Measurements from ENCODE around the gene BET1. TPM values are rescaled to one million over a fixed set of nuclear protein-coding genes. Genes with fewer than 3 reads are reported as not detected.

The BET1 gene
- total RNA-seq, 1 experiment from 2014 or later: 19.9 TPM

DNA sequence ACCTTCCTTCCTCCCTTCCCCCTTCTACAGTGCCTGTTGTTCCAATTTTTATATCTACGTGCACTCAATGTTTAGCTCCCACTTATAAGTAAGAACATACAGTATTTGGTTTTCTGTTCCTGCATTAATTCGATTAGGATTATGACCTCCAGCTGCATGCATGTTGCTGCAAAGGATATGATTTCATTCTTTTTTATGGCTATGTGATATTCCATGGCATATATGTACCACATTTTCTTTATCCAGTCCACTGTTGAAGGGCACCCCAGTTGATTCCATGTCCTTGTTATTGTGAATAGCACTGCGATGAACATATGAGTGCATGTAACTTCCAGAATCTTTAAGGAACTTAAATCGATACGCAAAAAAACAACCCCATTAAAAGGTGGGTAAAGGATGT lies 39.9 kb downstream of the BET1 start:
- Histone ChIP-seq H3K4me1 (no peaks in the 10 kb centered on the region), H3K4me3 (ENCODE audit: low read depth, low read length) (no peak overlapping the region), H3K27me3 (replicated peaks; ENCODE audit: control insufficient read depth, insufficient read depth, low read length) (no peaks in the 10 kb centered on the region), H3K36me3 (ENCODE audit: control insufficient read depth, insufficient read depth, low read length) (no peaks in the 10 kb centered on the region), H3K9me3 (no peaks in the 10 kb centered on the region)
- no peak overlapping the region for H3K4me3 Mint-ChIP-seq (ENCODE audit: unreplicated experiment)
- H3K27me3 Mint-ChIP-seq (ENCODE audit: insufficient read depth, unreplicated experiment): peaks cover 2% of the 10 kb centered on the region
- CTCF ChIA-PET: no interaction called here
- TF ChIP-seq, protein P1, sequence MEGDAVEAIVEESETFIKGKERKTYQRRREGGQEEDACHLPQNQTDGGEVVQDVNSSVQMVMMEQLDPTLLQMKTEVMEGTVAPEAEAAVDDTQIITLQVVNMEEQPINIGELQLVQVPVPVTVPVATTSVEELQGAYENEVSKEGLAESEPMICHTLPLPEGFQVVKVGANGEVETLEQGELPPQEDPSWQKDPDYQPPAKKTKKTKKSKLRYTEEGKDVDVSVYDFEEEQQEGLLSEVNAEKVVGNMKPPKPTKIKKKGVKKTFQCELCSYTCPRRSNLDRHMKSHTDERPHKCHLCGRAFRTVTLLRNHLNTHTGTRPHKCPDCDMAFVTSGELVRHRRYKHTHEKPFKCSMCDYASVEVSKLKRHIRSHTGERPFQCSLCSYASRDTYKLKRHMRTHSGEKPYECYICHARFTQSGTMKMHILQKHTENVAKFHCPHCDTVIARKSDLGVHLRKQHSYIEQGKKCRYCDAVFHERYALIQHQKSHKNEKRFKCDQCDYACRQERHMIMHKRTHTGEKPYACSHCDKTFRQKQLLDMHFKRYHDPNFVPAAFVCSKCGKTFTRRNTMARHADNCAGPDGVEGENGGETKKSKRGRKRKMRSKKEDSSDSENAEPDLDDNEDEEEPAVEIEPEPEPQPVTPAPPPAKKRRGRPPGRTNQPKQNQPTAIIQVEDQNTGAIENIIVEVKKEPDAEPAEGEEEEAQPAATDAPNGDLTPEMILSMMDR (IDR thresholded peaks at IDR 0.05; ENCODE audit: insufficient read depth in 1 of 2, low read depth in 1 of 2, low read length in 1 of 2, severe bottlenecking in 1 of 2, unreplicated experiment in 1 of 2): no peak
- intact Hi-C loops (cut with micrococcal nuclease; ENCODE audit: unreplicated experiment): no loop called here
- no TSS peak for BruUV-seq (replicated peaks)
- POLR2A ChIA-PET: no interaction called here
- no peaks in the 10 kb centered on the region for H3K9me3 Mint-ChIP-seq (ENCODE audit: unreplicated experiment)
- H3K27ac Mint-ChIP-seq (ENCODE audit: unreplicated experiment): no peak overlapping the region
- H3K4me1 Mint-ChIP-seq (ENCODE audit: low read depth, unreplicated experiment): no peaks in the 10 kb centered on the region
- DNase-seq: no peak
- H3K36me3 Mint-ChIP-seq (ENCODE audit: insufficient read depth, unreplicated experiment): no peaks in the 10 kb centered on the region

DNA sequence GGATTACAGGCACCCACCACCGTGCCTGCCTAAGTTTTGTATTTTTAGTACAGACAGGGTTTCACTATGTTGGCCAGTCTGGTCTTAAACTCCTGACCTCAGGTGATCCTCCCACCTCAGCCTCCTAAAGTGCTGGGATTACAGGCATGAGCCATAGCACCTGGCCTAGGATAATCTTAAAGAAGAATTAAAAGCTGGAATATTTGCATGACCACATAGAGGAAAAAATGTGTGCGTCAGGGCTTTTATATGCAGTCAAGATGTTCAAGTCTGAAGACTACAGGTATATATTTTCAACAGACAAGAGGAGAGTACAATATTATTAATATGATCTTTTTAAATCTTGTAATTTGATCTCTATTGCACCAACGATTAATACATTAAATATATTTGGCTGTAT lies 43.2 kb downstream of the BET1 start:
- Histone ChIP-seq H3K36me3 (ENCODE audit: control insufficient read depth, insufficient read depth, low read length) (no peaks in the 10 kb centered on the region), H3K4me3 (ENCODE audit: low read depth, low read length) (no peak overlapping the region), H3K4me1 (no peaks in the 10 kb centered on the region), H3K9me3 (no peaks in the 10 kb centered on the region), H3K27me3 (replicated peaks; ENCODE audit: control insufficient read depth, insufficient read depth, low read length) (no peaks in the 10 kb centered on the region)
- Mint-ChIP-seq H3K4me1 (ENCODE audit: low read depth, unreplicated experiment) (no peaks in the 10 kb centered on the region), H3K36me3 (ENCODE audit: insufficient read depth, unreplicated experiment) (no peaks in the 10 kb centered on the region), H3K4me3 (ENCODE audit: unreplicated experiment) (no peak overlapping the region), H3K27ac (ENCODE audit: unreplicated experiment) (no peak overlapping the region), H3K27me3 (ENCODE audit: insufficient read depth, unreplicated experiment) (peaks cover 9% of the 10 kb centered on the region), H3K9me3 (ENCODE audit: unreplicated experiment) (no peaks in the 10 kb centered on the region)
- ChIA-PET CTCF (no interaction called here), POLR2A (no interaction called here)
- BruUV-seq (replicated peaks): no TSS peak
- no peak for DNase-seq
- intact Hi-C loops (cut with micrococcal nuclease; ENCODE audit: unreplicated experiment): no loop called here
- TF ChIP-seq, protein P1 (IDR thresholded peaks at IDR 0.05; ENCODE audit: insufficient read depth in 1 of 2, low read depth in 1 of 2, low read length in 1 of 2, severe bottlenecking in 1 of 2, unreplicated experiment in 1 of 2): no peak

DNA sequence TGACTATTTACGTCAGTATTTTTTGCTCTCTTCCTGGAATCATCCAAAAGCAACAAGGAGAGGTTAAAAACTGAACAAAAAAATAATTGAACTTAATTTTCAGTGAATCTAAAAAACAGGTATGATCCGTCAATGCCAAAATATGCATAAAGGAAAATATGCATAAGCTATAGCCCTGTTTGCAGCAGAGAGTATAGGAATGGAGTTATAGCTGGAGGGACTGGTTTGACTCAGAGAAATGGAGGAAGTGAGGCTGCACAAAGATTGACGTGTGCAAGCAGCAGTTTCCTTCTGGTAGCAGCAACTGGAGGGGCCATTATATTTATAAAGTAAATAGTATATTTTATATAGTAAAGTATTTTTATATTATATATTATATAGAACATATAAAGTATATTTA lies 45.5 kb downstream of the BET1 start:
- ChIA-PET POLR2A (no interaction called here), CTCF (no interaction called here)
- no peak overlapping the region for H3K27ac Mint-ChIP-seq (ENCODE audit: unreplicated experiment)
- no peaks in the 10 kb centered on the region for H3K36me3 Mint-ChIP-seq (ENCODE audit: insufficient read depth, unreplicated experiment)
- peaks cover 15% of the 10 kb centered on the region for H3K27me3 Mint-ChIP-seq (ENCODE audit: insufficient read depth, unreplicated experiment)
- no peaks in the 10 kb centered on the region for H3K9me3 Mint-ChIP-seq (ENCODE audit: unreplicated experiment)
- Histone ChIP-seq H3K4me3 (ENCODE audit: low read depth, low read length) (no peak overlapping the region), H3K4me1 (no peaks in the 10 kb centered on the region), H3K36me3 (ENCODE audit: control insufficient read depth, insufficient read depth, low read length) (no peaks in the 10 kb centered on the region), H3K27me3 (replicated peaks; ENCODE audit: control insufficient read depth, insufficient read depth, low read length) (no peaks in the 10 kb centered on the region), H3K9me3 (no peaks in the 10 kb centered on the region)
- no peaks in the 10 kb centered on the region for H3K4me1 Mint-ChIP-seq (ENCODE audit: low read depth, unreplicated experiment)
- intact Hi-C loops (cut with micrococcal nuclease; ENCODE audit: unreplicated experiment): no loop called here
- DNase-seq: no peak
- TF ChIP-seq, protein P1 (IDR thresholded peaks at IDR 0.05; ENCODE audit: insufficient read depth in 1 of 2, low read depth in 1 of 2, low read length in 1 of 2, severe bottlenecking in 1 of 2, unreplicated experiment in 1 of 2): no peak
- BruUV-seq (replicated peaks): no TSS peak
- no peak overlapping the region for H3K4me3 Mint-ChIP-seq (ENCODE audit: unreplicated experiment)

Data from Caco-2 (cell line).